Tibial nerve (tissue), 4 donors: ENCODE data around the gene SMIM41. TPM values are rescaled to one million over a fixed set of nuclear protein-coding genes. Genes with fewer than 3 reads are reported as not detected.

ENCODE experiments used
- DNase-seq, 2 donors: peaks; one replicate each; pipeline ENCODE4 v3.0.0-alpha.2; 2019; ENCODE audit warnings: low spot score in 2 of 2
- H3K27ac ChIP-seq, 4 donors: fragments of 200-600 bp; sonication (generic) in 3 of 4; one replicate each; pipeline ENCODE4 v1.5.1; 2017 to 2019; ENCODE audit warnings: mild to moderate bottlenecking in 1 of 4
- H3K27me3 ChIP-seq, 2 donors: fragments of 200-600 bp; sonication (generic) in 1 of 2; one replicate each; pipeline versions ENCODE4 v1.5.1 to v1.6.0; 2017 to 2019
- H3K36me3 ChIP-seq, 3 donors: fragments of 200-600 bp; sonication (generic); one replicate each; pipeline ENCODE4 v1.5.1; 2018 to 2019
- H3K4me1 ChIP-seq, 4 donors: fragments of 200-600 bp; sonication (generic) in 3 of 4; one replicate each; pipeline ENCODE4 v1.5.1; 2017 to 2019
- H3K4me3 ChIP-seq, 4 donors: fragments of 200-600 bp; sonication (generic) in 3 of 4; one replicate each; pipeline ENCODE4 v1.5.1; 2017 to 2019; ENCODE audit warnings: mild to moderate bottlenecking in 1 of 4, moderate library complexity in 1 of 4
- H3K9me3 ChIP-seq, 4 donors: fragments of 200-600 bp; sonication (generic) in 3 of 4; one replicate each; pipeline ENCODE4 v1.5.1; 2017 to 2019
- EP300 ChIP-seq, 2 donors: sonication (generic); formaldehyde crosslinking; IDR thresholded peaks; one replicate each; pipeline ENCODE4 v1.6.1; 2017; ENCODE audit warnings: antibody characterized with exemption in 2 of 2, mild to moderate bottlenecking in 1 of 2
- POLR2A ChIP-seq, 2 donors: fragments of 450-650 bp; IDR thresholded peaks; one replicate each; pipeline ENCODE4 v1.6.1; 2017; ENCODE audit warnings: antibody characterized with exemption in 2 of 2, mild to moderate bottlenecking in 2 of 2, moderate library complexity in 2 of 2
- WGBS, 2 donors: methylation state at CpG; one replicate each; pipeline ENCODE4 v1.1.5; 2018; 5-methylcytosine and 5-hydroxymethylcytosine counted together
- total RNA-seq, 4 donors: library from RNA; depleted of rRNA; stranded (reverse); fragments of >200 nt; gene quantifications; one replicate each; pipeline ENCODE4 v1.1.0, GENCODE V29; 2016
- TF ChIP-seq, protein P1 (sequence below), 5 experiments: fragments of 200-600 bp in 3 of 5; fragments of 450-650 bp in 2 of 5; sonication (generic) in 3 of 5; IDR thresholded peaks; one replicate each; pipeline ENCODE4 v1.5.1; 2016 to 2019; ENCODE audit warnings: antibody characterized with exemption in 5 of 5, mild to moderate bottlenecking in 3 of 5, moderate library complexity in 2 of 5

SMIM41 gene
- total RNA-seq, 4 donors from 2014 or later, result 16.5 to 78.7 (median 39.3) TPM

DNA sequence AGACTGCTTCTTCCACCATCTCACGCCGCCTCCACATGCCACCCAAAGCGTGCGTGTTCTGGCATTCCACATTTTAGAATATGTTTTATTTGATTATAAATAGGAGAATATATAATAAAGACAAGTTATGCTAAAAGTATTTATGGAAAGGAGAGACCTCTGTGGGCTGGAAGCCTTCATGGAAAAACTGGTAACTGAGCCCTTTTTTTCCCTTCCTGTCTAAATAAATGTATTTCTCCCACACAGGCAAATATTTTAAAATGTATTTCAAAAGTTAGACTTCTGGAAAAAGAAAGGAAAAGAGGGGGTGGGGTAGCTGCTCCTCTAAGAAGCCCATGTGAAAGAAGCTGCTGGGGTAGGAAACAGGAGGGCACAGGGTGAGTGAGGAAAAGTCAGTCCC lies 44.3 kb upstream of the SMIM41 start:
- TF ChIP-seq POLR2A (IDR thresholded peaks at IDR 0.05), result no peak
- TF ChIP-seq, protein P1, sequence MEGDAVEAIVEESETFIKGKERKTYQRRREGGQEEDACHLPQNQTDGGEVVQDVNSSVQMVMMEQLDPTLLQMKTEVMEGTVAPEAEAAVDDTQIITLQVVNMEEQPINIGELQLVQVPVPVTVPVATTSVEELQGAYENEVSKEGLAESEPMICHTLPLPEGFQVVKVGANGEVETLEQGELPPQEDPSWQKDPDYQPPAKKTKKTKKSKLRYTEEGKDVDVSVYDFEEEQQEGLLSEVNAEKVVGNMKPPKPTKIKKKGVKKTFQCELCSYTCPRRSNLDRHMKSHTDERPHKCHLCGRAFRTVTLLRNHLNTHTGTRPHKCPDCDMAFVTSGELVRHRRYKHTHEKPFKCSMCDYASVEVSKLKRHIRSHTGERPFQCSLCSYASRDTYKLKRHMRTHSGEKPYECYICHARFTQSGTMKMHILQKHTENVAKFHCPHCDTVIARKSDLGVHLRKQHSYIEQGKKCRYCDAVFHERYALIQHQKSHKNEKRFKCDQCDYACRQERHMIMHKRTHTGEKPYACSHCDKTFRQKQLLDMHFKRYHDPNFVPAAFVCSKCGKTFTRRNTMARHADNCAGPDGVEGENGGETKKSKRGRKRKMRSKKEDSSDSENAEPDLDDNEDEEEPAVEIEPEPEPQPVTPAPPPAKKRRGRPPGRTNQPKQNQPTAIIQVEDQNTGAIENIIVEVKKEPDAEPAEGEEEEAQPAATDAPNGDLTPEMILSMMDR (IDR thresholded peaks at IDR 0.05), result no peak
- no peak for TF ChIP-seq EP300 (IDR thresholded peaks at IDR 0.05)
- Histone ChIP-seq H3K27ac (peak overlapping the region; percentile 87 to 99 (median 93)), H3K36me3 (no peaks in the 10 kb centered on the region), H3K4me1 (peaks cover 4 to 68% (median 28%) of the 10 kb centered on the region in 4 donors), H3K4me3 (no peak overlapping the region), H3K27me3 (no peaks in the 10 kb centered on the region), H3K9me3 (no peaks in the 10 kb centered on the region)
- no peak for DNase-seq
- WGBS, 2 donors, result 61 to 67% methylated on average over 4 of the region's 4 CpGs

DNA sequence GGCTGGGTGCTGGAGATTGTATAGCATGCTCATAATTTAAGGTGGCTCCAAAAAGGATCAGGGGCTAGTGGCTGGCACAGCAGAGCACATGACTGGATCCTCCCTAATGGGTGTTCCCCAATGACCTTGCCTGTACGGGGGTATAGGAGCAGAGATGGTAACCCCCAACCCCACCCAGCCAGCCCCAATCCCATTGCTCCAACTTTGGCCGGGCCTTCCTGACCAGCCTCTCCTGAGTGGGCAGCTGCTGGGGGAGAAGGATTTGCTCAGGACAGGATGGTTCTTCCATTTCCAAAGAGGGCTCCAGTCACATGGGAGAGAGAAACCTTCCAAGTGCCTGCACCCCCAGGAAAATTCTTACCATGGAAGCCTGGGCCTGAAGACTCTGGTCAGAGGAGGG lies 43.6 kb upstream of the SMIM41 start:
- no peak for DNase-seq

DNA sequence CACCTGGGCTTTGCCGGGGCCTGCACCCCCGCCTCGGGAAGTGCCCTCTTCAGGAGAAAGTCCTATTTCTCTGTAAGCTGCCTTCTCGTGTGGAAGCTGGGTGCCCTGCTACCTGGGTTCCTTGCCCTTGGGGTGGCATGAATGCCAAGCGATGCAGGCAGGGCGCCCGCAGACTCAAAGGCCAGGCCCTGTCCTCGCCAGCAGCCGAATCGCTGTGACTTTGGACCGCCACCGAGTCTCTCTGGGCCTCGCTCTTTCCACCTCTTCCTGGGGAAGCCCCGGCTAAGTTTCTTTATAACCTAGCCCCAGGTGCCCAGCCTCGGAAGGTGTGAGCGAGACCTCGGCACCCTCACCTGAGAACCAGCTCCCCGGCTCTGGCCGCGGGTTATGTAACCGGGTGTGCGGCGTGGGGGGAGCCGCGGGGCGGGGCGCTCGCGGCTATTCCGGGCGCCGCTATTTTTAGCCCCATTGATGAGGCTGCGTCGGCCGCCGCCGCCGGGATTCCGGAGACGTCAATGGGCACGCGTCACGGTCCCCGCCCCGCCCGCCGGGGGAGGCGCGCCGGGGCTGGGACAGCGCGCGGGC lies 42.8 kb upstream of the SMIM41 start:
- no peaks in the 10 kb centered on the region for H3K36me3 ChIP-seq
- no peaks in the 10 kb centered on the region for H3K9me3 ChIP-seq
- DNase-seq, result peak; percentile 82 to 89
- no peaks in the 10 kb centered on the region for H3K27me3 ChIP-seq
- WGBS, 2 donors, result 11 to 19% methylated on average over 23 to 28 of the region's 53 CpGs
- peak overlapping the region; percentile 15 to 84 (median 36) for H3K4me3 ChIP-seq
- TF ChIP-seq EP300 (IDR thresholded peaks at IDR 0.05) (peak; percentile 95 to 100), POLR2A (IDR thresholded peaks at IDR 0.05) (peak in 1 of 2 donors; percentile 85)
- TF ChIP-seq, protein P1 (IDR thresholded peaks at IDR 0.05), result peak in 1 of 5 experiments; percentile 31
- H3K4me1 ChIP-seq, result peaks cover 4 to 74% (median 29%) of the 10 kb centered on the region in 4 donors
- peak overlapping the region; percentile 79 to 99 (median 93) for H3K27ac ChIP-seq

More for the DNA sequence above, 43.6 kb upstream of the SMIM41 start:
- peak overlapping the region; percentile 79 to 99 (median 93) for H3K27ac ChIP-seq
- no peak overlapping the region for H3K4me3 ChIP-seq
- no peaks in the 10 kb centered on the region for H3K9me3 ChIP-seq
- TF ChIP-seq, protein P1 (IDR thresholded peaks at IDR 0.05), result no peak
- TF ChIP-seq POLR2A (IDR thresholded peaks at IDR 0.05) (no peak), EP300 (IDR thresholded peaks at IDR 0.05) (no peak)
- H3K36me3 ChIP-seq, result no peaks in the 10 kb centered on the region
- H3K27me3 ChIP-seq, result no peaks in the 10 kb centered on the region
- H3K4me1 ChIP-seq, result peaks cover 4 to 68% (median 28%) of the 10 kb centered on the region in 4 donors
- WGBS, 2 donors, result 77% methylated on average over 2 of the region's 2 CpGs

DNA sequence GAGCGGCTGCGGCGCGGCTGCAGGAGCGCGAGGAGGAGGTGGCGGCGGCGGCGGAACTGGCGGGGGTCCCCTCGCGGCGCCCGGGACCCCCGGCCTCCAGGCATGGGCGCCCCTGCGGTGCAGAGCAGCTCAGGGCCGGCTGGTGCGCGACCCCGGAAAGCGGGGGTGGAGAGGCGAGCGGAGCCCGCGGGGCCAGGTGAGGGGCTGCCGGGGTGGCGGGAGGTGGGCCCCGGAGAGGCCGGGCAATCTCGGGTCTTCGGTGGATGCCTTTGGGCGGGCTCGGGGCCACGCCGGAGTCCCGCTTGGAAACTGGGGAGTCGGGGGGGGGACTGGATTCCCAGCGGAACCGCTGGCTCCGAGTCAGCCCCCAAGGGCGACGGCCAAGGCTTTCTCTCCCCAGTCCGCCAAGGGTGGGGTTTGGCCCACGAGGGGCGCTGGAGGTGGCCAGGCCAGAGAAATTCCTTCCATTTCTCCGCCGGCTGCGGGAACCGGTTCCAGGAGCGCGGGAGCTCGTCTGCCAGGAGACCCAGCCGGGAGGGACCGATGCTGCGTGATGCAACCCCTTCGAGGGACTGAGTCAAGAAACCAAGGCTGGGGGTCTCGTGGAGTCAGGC lies 42.1 kb upstream of the SMIM41 start:
- TF ChIP-seq EP300 (IDR thresholded peaks at IDR 0.05) (peak in 1 of 2 donors; percentile 61), POLR2A (IDR thresholded peaks at IDR 0.05) (peak in 1 of 2 donors; percentile 20)
- TF ChIP-seq, protein P1 (IDR thresholded peaks at IDR 0.05), result no peak
- H3K27ac ChIP-seq, result peak overlapping the region; percentile 85 to 99 (median 94)
- H3K4me3 ChIP-seq, result peak overlapping the region; percentile 50 to 84 (median 70)
- H3K36me3 ChIP-seq, result no peaks in the 10 kb centered on the region
- no peak for DNase-seq
- peaks cover 0 to 75% (median 29%) of the 10 kb centered on the region in 4 donors for H3K4me1 ChIP-seq
- no peaks in the 10 kb centered on the region for H3K27me3 ChIP-seq
- 2 to 8% methylated on average over 7 to 18 of the region's 59 CpGs for WGBS, 2 donors
- no peaks in the 10 kb centered on the region for H3K9me3 ChIP-seq

DNA sequence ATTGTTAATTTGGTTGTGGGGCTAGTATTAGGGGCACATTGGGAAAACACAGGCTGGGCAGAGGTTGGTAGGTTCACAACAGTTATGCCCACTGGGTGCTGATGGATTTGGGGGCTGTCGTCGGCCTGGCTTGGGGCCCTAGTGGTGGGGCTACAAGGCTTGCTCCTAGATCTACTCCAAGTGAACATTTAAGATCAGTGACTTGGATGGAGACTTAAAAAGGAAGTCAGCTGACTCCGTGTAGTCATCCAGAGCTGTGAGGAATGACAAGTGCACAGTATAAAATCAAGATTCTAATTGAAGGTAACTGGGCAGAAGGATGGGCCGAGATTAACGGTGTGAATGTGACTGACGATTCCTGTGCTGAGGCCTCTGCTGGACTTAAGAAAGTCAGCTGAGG lies 41.1 kb upstream of the SMIM41 start:
- Histone ChIP-seq H3K4me1 (peaks cover 0 to 79% (median 31%) of the 10 kb centered on the region in 4 donors), H3K9me3 (no peaks in the 10 kb centered on the region), H3K4me3 (peak overlapping the region in 3 of 4 donors; percentile 1 to 84 (median 74)), H3K27me3 (no peaks in the 10 kb centered on the region), H3K27ac (peak overlapping the region; percentile 85 to 99 (median 94)), H3K36me3 (no peaks in the 10 kb centered on the region)
- WGBS, 2 donors, result 72 to 78% methylated on average over 6 of the region's 6 CpGs
- peak in 1 of 2 donors; percentile 30 for TF ChIP-seq EP300 (IDR thresholded peaks at IDR 0.05)
- peak in 1 of 2 donors; percentile 25 for TF ChIP-seq POLR2A (IDR thresholded peaks at IDR 0.05)
- TF ChIP-seq, protein P1 (IDR thresholded peaks at IDR 0.05), result peak in 1 of 5 experiments; percentile 10
- no peak for DNase-seq
